HEK293T (cell line): ENCODE measurements around the gene REEP3.

Source experiments
- ARNT ChIP-seq: fragments of 450-650 bp; IDR thresholded peaks from 2 replicates; pipeline ENCODE4 v1.6.1; 2017; ENCODE audit warnings: mild to moderate bottlenecking
- CTBP1 ChIP-seq: fragments of 450-650 bp; IDR thresholded peaks from 2 replicates; pipeline ENCODE4 v1.6.1; 2016; ENCODE audit warnings: borderline replicate concordance
- FOXA1 ChIP-seq: fragments of 450-650 bp; IDR thresholded peaks from 2 replicates; pipeline ENCODE4 v1.6.1; 2016; ENCODE audit warnings: mild to moderate bottlenecking
- HDGF ChIP-seq: fragments of 450-650 bp; IDR thresholded peaks from 2 replicates; pipeline ENCODE4 v1.6.1; 2017; ENCODE audit warnings: antibody characterized with exemption, borderline replicate concordance
- L3MBTL2 ChIP-seq: fragments of 450-650 bp; conservative IDR thresholded peaks from 2 replicates; pipeline ENCODE4 v1.6.1; 2016; ENCODE audit warnings: mild to moderate bottlenecking
- NFRKB ChIP-seq: fragments of 450-650 bp; IDR thresholded peaks from 2 replicates; pipeline ENCODE4 v1.6.1; 2016; ENCODE audit warnings: mild to moderate bottlenecking, moderate library complexity
- SP1 ChIP-seq: fragments of 450-650 bp; IDR thresholded peaks from 2 replicates; pipeline ENCODE4 v1.6.1; 2017
- SUZ12 ChIP-seq: fragments of 450-650 bp; IDR thresholded peaks from 2 replicates; pipeline ENCODE4 v1.6.1; 2016; ENCODE audit warnings: mild to moderate bottlenecking
- TARDBP ChIP-seq: fragments of 450-650 bp; IDR thresholded peaks from 2 replicates; pipeline ENCODE4 v1.6.1; 2016
- ZNF384 ChIP-seq: fragments of 450-650 bp; IDR thresholded peaks from 2 replicates; pipeline ENCODE4 v1.6.1; 2016

- TF ChIP-seq ZNF384 (no peak), TARDBP (no peak), L3MBTL2 (no peak), CTBP1 (no peak), SP1 (no peak), FOXA1 (no peak), NFRKB (no peak), HDGF (no peak), SUZ12 (no peak), ARNT (no peak)
These were observed 16.9 kb upstream of the REEP3 start for GRCh38 chr10:63504145-63504881.
